ENCODE data around the gene NPHP4.

NPHP4 gene

DNA sequence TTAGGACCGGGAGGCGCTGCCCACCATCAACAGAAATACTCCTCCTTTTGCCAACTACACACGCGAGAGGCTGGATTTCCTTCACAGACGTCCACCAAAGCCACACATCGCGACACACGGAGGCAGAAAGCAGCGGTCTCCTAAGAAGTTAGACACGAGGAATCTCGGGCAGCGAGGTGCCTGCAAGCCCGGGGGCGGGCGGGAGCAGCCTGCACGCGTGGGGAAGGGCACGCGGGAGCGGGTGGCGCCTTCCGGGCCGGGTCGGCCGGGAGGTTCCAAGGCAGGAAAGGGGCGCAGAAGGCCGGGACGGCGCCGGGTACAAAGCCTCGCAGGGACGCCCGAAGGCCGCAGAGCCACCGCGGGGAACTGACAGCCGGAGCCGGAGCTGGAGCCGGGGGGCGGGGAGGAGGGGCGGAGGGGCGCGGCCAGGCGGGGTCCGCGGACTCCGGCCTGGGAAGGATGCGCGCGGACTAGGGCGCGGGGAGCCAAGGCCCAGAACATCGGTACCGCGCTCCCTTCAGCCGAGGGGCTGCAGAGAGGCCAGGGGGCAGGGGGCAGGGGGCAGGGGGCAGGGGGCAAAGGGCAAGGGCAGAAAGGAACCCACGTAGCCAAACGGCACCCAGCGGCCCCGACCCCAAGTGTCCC, 722 bp downstream of the NPHP4 start:
- Histone ChIP-seq H3K9me3 (ENCODE audit: low read length) (no peaks in the 10 kb centered on the region), H3K27me3 (ENCODE audit: insufficient read depth, low read length) (no peaks in the 10 kb centered on the region), H2AFZ (ENCODE audit: low read length) (peak overlapping the region; percentile 48; the same call in 1 of the 2 replicates), H3K27ac (ENCODE audit: low read depth, low read length, poor library complexity, severe bottlenecking) (no peak overlapping the region), H3K4me3 (ENCODE audit: low read depth, low read length, poor library complexity, severe bottlenecking) (peak overlapping the region; percentile 94), H3K4me2 (ENCODE audit: low read length) (peak overlapping the region; percentile 99), H3K4me1 (ENCODE audit: insufficient read depth, low read length, severe bottlenecking) (peaks cover 26% of the 10 kb centered on the region), H3K9me2 (ENCODE audit: low read depth, low read length) (no peaks in the 10 kb centered on the region), H3K79me2 (ENCODE audit: insufficient read depth, low read length) (no peaks in the 10 kb centered on the region), H3K9ac (ENCODE audit: low read length) (peak overlapping the region; percentile 85), H3F3A (ENCODE audit: insufficient read depth, low read length) (no peaks in the 10 kb centered on the region), H4K20me1 (ENCODE audit: insufficient read depth, low read length) (no peaks in the 10 kb centered on the region), H3K36me3 (ENCODE audit: insufficient read depth, low read length) (no peaks in the 10 kb centered on the region)
- no peak for TF ChIP-seq EZH2 (IDR thresholded peaks at IDR 0.05; ENCODE audit: borderline replicate concordance, low read length)
- TF ChIP-seq, protein P1, sequence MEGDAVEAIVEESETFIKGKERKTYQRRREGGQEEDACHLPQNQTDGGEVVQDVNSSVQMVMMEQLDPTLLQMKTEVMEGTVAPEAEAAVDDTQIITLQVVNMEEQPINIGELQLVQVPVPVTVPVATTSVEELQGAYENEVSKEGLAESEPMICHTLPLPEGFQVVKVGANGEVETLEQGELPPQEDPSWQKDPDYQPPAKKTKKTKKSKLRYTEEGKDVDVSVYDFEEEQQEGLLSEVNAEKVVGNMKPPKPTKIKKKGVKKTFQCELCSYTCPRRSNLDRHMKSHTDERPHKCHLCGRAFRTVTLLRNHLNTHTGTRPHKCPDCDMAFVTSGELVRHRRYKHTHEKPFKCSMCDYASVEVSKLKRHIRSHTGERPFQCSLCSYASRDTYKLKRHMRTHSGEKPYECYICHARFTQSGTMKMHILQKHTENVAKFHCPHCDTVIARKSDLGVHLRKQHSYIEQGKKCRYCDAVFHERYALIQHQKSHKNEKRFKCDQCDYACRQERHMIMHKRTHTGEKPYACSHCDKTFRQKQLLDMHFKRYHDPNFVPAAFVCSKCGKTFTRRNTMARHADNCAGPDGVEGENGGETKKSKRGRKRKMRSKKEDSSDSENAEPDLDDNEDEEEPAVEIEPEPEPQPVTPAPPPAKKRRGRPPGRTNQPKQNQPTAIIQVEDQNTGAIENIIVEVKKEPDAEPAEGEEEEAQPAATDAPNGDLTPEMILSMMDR (IDR thresholded peaks at IDR 0.05; ENCODE audit: low read length), result no peak

DNA sequence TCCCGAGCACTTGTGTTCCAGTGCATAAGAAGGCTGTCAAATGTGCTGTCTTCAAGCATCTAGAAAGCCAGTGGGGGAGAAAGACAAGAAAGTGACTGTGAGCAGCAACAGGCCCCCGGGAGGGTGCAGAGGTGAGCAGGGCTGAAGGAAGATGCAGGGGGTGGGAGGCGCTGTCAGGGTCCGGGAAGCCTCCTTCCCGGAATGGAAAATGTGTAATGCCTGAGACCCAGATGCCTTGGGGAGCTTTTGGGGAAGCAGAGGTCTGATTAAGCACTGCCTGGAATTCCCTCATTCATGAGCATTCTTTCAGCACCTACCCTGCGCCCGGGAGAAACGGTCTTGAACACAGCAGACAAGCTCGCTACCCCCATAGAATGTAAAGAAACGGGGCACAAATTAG, 1.3 kb downstream of the NPHP4 start:
- H3K4me2 ChIP-seq (ENCODE audit: low read length), result peak overlapping the region; percentile 99
- H3K4me3 ChIP-seq (ENCODE audit: low read depth, low read length, poor library complexity, severe bottlenecking), result peak overlapping the region; percentile 94
- no peaks in the 10 kb centered on the region for H3F3A ChIP-seq (ENCODE audit: insufficient read depth, low read length)
- H4K20me1 ChIP-seq (ENCODE audit: insufficient read depth, low read length), result no peaks in the 10 kb centered on the region
- H3K9me2 ChIP-seq (ENCODE audit: low read depth, low read length), result no peaks in the 10 kb centered on the region
- H3K9ac ChIP-seq (ENCODE audit: low read length), result peak overlapping the region; percentile 85
- H2AFZ ChIP-seq (ENCODE audit: low read length), result no peak overlapping the region
- H3K79me2 ChIP-seq (ENCODE audit: insufficient read depth, low read length), result no peaks in the 10 kb centered on the region
- no peaks in the 10 kb centered on the region for H3K36me3 ChIP-seq (ENCODE audit: insufficient read depth, low read length)
- H3K4me1 ChIP-seq (ENCODE audit: insufficient read depth, low read length, severe bottlenecking), result peaks cover 26% of the 10 kb centered on the region
- H3K9me3 ChIP-seq (ENCODE audit: low read length), result no peaks in the 10 kb centered on the region
- no peak overlapping the region for H3K27ac ChIP-seq (ENCODE audit: low read depth, low read length, poor library complexity, severe bottlenecking)
- no peaks in the 10 kb centered on the region for H3K27me3 ChIP-seq (ENCODE audit: insufficient read depth, low read length)
- TF ChIP-seq EZH2 (IDR thresholded peaks at IDR 0.05; ENCODE audit: borderline replicate concordance, low read length), result no peak
- TF ChIP-seq, protein P1 (IDR thresholded peaks at IDR 0.05; ENCODE audit: low read length), result no peak

DNA sequence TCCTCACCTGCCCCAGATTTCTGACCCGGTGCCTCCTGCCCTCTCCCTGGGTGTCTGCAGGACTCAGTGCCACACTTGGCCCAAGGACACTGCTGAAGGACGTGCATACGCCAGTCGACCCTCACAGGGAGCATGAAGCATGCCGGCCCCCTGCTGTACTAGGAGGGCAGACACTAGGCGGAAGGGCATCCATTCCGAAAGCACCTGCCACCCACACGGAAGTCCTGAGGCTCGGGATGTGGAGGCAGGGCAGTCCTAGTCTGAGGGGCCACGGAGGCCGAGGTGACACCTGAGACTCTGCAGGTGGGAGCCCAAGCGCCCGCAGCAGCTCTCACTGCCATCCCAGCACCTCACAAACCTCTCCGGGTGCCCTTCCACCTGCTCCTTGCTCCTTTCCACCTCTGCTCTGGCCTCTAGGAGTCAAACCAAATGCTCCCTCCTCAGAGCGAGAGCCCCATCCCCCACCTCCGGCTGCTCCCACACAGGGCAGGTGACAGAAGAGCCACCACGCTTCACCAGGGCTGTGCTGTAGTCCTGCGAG, 2.4 kb downstream of the NPHP4 start:
- no peaks in the 10 kb centered on the region for H4K20me1 ChIP-seq (ENCODE audit: insufficient read depth, low read length)
- H3K9me3 ChIP-seq (ENCODE audit: low read length), result no peaks in the 10 kb centered on the region
- H3K4me1 ChIP-seq (ENCODE audit: insufficient read depth, low read length, severe bottlenecking), result peaks cover 24% of the 10 kb centered on the region
- no peaks in the 10 kb centered on the region for H3K9me2 ChIP-seq (ENCODE audit: low read depth, low read length)
- no peak overlapping the region for H3K4me2 ChIP-seq (ENCODE audit: low read length)
- H3K4me3 ChIP-seq (ENCODE audit: low read depth, low read length, poor library complexity, severe bottlenecking), result no peak overlapping the region
- no peak overlapping the region for H2AFZ ChIP-seq (ENCODE audit: low read length)
- H3F3A ChIP-seq (ENCODE audit: insufficient read depth, low read length), result no peaks in the 10 kb centered on the region
- H3K79me2 ChIP-seq (ENCODE audit: insufficient read depth, low read length), result no peaks in the 10 kb centered on the region
- peaks cover 3% of the 10 kb centered on the region; the same call in 1 of the 2 replicates for H3K36me3 ChIP-seq (ENCODE audit: insufficient read depth, low read length)
- H3K27ac ChIP-seq (ENCODE audit: low read depth, low read length, poor library complexity, severe bottlenecking), result no peak overlapping the region
- H3K27me3 ChIP-seq (ENCODE audit: insufficient read depth, low read length), result no peaks in the 10 kb centered on the region
- TF ChIP-seq, protein P1 (IDR thresholded peaks at IDR 0.05; ENCODE audit: low read length), result no peak
- TF ChIP-seq EZH2 (IDR thresholded peaks at IDR 0.05; ENCODE audit: borderline replicate concordance, low read length), result no peak
- H3K9ac ChIP-seq (ENCODE audit: low read length), result no peak overlapping the region

All from OCI-LY1 (cell line).